Measurements from ENCODE around the gene RASL11B.
"Not testable (repeated sequence)": the region's sequence is repeated elsewhere in the genome, so short reads cannot be mapped to it uniquely, and the experiment has no call there.

Gene RASL11B

DNA sequence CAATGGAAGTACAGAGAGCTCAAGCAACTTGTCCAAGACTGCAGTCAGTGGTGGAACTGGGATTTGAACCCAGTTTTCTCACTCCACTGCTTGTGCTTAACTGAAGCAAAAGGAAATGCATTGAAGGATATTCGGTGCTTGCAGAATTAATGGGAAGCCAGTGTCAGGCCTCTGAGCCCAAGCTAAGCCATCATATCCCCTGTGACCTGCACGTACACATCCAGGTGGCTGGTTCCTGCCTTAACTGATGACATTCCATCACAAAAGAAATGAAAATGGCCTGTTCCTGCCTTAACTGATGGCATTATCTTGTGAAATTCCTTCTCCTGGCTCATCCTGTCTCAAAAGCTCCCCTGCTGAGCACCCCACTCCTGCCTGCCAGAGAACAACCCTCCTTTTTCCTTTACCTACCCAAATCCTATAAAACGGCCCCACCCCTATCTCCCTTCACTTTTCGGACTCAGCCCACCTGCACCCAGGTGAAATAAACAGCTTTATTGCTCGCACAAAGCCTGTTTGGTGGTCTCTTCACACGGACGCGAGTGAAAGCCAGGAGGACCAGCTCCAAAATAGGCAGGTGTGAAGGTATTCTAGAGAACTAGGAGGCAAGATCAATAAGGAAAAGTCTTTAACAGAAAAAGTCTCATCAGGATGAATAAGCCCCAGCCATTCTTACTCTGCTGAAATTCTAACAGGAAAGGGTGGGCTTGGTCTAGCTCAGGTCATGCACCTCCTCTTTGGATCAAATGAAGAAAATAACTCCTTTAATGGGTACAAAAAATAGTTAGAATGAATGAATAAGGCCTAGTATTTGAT lies 27.3 kb upstream of the RASL11B start:
- H3K27me3 ChIP-seq (ENCODE audit: control insufficient read depth, insufficient read depth, low read length, poor library complexity, severe bottlenecking); H3K27ac ChIP-seq (ENCODE audit: insufficient read depth, low read depth, low read length, poor library complexity, severe bottlenecking); H3K4me1 ChIP-seq (ENCODE audit: control insufficient read depth, insufficient read depth, low read length); H3K4me3 ChIP-seq (ENCODE audit: insufficient read depth, low read depth, low read length); H3K9me3 ChIP-seq (ENCODE audit: control insufficient read depth, low read length); H3K36me3 ChIP-seq (ENCODE audit: control insufficient read depth, insufficient read depth, low read length): not testable (repeated sequence)
- WGBS, 2 experiments: 28 to 32% methylated on average over 8 of the region's 8 CpGs

DNA sequence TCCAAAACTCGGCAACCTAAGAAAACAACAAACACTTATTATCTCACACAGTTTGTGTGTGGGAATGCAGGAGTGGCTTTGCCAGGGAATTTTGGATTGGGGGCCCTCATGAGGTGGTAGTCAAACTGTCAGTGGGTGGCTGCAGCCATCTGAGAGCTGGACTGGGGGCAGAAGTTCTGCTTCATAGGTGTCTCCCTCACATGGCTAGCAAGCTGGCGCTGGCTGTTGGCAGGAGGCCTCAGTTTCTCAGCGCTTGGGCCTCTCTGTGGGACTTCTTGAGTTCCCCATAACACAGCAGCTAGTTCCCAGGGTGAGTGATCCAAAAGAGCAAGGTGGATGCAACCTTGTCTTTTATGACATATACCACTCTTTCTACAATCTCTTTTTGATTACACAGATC lies 26.0 kb upstream of the RASL11B start:
- no peaks in the 10 kb centered on the region for H3K9me3 ChIP-seq (ENCODE audit: control insufficient read depth, low read length)
- no peak overlapping the region for H3K4me3 ChIP-seq (ENCODE audit: insufficient read depth, low read depth, low read length)
- H3K4me1 ChIP-seq (ENCODE audit: control insufficient read depth, insufficient read depth, low read length): peaks cover 17% of the 10 kb centered on the region
- H3K27me3 ChIP-seq (ENCODE audit: control insufficient read depth, insufficient read depth, low read length, poor library complexity, severe bottlenecking): no peaks in the 10 kb centered on the region
- H3K27ac ChIP-seq (ENCODE audit: insufficient read depth, low read depth, low read length, poor library complexity, severe bottlenecking): no peak overlapping the region
- WGBS, 2 experiments: 91 to 98% methylated on average over 2 of the region's 3 CpGs
- no peaks in the 10 kb centered on the region for H3K36me3 ChIP-seq (ENCODE audit: control insufficient read depth, insufficient read depth, low read length)

DNA sequence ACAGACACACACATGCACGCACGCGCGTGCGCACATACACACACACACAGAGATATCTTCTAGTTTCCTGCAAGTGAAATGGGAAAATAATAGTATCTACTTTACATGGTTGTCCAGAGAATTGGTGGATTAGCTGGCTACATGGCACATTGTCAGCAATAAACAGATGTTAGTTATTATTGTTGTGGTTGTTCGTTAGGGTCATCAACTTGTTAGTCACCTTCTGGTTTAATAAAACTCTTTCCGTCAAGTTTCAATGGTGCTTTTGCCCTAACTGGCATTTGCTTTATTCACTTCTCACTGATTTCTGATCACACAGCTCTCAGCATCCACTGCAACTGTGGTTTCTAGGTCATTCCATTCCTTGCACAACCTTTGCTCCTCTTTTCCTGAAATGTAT lies 25.4 kb upstream of the RASL11B start:
- Histone ChIP-seq H3K9me3 (ENCODE audit: control insufficient read depth, low read length) (no peaks in the 10 kb centered on the region), H3K4me1 (ENCODE audit: control insufficient read depth, insufficient read depth, low read length) (peaks cover 22% of the 10 kb centered on the region), H3K27me3 (ENCODE audit: control insufficient read depth, insufficient read depth, low read length, poor library complexity, severe bottlenecking) (no peaks in the 10 kb centered on the region), H3K4me3 (ENCODE audit: insufficient read depth, low read depth, low read length) (no peak overlapping the region), H3K27ac (ENCODE audit: insufficient read depth, low read depth, low read length, poor library complexity, severe bottlenecking) (no peak overlapping the region), H3K36me3 (ENCODE audit: control insufficient read depth, insufficient read depth, low read length) (no peaks in the 10 kb centered on the region)
- 89 to 98% methylated on average over 2 to 7 of the region's 7 CpGs for WGBS, 2 experiments

DNA sequence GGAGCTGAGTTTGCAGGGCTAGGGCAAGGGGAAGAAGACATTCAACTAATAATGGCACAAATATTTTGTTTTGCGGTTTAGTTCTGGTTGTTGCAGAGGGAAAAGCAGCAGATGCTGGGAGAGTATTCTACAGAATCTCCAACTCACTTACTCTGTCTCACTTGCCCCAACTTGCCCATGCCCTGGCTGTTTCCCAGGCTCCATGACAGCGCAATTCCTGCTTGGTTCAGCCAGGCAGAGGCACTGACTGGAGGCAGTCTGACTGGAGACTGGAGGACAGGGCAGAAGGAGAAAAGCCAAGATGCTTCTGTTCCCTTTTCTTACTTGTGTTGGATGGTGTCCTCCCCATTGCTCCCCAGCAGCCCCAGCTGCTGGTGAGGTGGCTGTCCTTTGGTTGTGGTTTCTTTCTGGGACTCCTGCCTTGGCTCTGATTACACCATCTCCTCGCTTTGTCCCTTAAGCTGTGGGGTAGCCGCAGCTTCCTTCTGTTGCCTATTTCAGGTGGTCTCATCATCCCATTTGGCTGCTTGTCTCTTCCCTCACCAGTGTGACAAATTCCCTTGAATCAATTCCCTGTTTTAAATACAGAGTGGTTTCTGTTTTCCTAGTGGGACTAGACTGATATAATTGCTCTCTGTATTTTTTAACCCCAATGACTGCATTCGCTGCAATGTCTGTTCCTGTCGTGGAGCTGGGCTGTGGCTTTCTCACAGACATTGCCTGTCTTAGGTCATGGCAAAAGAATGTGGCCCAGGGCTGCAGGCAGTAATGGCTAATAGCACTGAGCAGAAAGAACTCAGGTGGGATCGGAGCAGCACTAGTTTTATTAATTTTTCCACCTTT lies 24.2 kb upstream of the RASL11B start:
- Histone ChIP-seq H3K36me3 (ENCODE audit: control insufficient read depth, insufficient read depth, low read length) (no peaks in the 10 kb centered on the region), H3K27ac (ENCODE audit: insufficient read depth, low read depth, low read length, poor library complexity, severe bottlenecking) (no peak overlapping the region), H3K27me3 (ENCODE audit: control insufficient read depth, insufficient read depth, low read length, poor library complexity, severe bottlenecking) (no peaks in the 10 kb centered on the region), H3K4me1 (ENCODE audit: control insufficient read depth, insufficient read depth, low read length) (peaks cover 35% of the 10 kb centered on the region), H3K4me3 (ENCODE audit: insufficient read depth, low read depth, low read length) (no peak overlapping the region), H3K9me3 (ENCODE audit: control insufficient read depth, low read length) (no peaks in the 10 kb centered on the region)
- WGBS, 2 experiments: 88 to 89% methylated on average over 7 of the region's 7 CpGs

DNA sequence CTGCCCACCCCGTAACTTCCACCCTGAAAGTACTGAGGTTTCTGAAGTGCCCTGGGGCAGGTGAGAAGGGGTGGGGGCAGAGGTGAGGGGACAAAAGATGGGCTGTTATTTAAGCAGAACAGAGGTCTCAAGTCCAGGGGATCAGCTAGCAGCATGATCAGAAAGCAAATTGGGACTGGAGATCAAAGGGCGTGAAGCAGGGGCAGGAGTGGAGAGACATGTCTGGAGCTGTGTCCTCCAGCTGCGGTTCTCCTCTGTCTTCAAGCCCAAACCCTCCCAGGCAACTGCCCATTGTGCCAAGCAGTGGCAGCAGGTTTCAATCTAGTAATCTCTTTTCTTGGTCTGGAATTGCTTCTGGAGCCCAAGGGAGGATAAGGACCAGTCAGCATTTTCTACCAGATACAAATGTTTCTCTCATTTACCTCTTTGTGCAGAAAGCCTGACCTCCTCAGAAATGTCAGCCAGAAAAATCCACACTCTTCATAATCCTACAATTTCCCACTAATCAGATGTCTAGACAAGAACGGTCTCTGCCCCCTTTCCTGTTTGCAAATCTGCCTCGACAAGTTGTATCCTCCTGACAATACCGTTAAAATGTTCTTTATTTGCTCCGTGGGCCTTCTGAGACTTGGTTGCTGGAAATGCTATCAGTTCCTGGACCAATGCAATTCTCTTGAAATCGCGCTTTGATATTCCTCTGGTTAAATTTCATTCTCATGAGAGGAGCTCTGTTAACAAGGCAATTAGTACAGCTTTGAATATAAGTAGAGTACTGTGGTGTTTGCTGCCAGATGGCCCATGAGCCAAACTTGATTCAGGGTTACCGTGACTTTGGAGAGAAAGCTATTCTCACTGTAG lies 23.2 kb upstream of the RASL11B start:
- Histone ChIP-seq H3K4me3 (ENCODE audit: insufficient read depth, low read depth, low read length) (no peak overlapping the region), H3K27ac (ENCODE audit: insufficient read depth, low read depth, low read length, poor library complexity, severe bottlenecking) (no peak overlapping the region), H3K27me3 (ENCODE audit: control insufficient read depth, insufficient read depth, low read length, poor library complexity, severe bottlenecking) (no peaks in the 10 kb centered on the region), H3K36me3 (ENCODE audit: control insufficient read depth, insufficient read depth, low read length) (no peaks in the 10 kb centered on the region), H3K9me3 (ENCODE audit: control insufficient read depth, low read length) (no peaks in the 10 kb centered on the region), H3K4me1 (ENCODE audit: control insufficient read depth, insufficient read depth, low read length) (peaks cover 40% of the 10 kb centered on the region)
- 89 to 91% methylated on average over 10 of the region's 10 CpGs for WGBS, 2 experiments

DNA sequence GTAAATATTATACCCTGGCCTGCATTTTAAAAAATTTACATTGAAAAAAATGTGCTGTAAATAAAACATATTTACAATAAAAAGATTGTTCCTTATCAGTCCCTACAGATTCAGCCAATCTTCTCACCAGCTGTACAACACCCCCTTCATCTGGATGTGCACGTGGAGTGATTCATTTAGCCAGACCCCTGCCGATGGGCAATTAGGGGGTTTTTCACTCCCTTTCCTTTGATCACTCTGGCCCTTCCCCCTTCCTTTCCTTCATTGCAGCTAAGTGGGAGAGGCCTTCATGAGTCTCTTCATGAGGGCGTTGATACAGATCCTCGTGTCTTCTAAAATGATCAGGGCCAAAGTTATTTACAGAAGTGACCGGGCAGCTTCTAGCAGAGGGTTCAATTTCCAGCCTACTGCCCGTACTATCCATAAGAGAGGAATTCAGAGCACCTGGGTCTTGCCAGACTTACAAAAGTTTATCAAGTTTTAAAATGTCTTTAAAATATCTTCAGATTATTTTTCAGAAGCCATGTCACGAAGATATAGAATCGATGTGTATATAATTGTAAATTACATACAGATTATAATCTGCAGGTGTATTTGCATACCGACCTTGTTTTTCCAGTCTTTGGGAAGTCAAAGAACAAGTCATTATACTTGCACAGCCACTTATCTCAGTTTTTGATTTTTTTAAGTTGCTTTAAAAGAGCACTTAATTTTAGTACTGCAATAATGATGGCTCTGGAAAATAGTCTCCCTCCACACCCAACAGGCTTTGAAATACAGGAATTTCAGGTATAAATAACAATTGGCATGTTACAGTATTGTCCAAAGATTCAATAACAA lies 21.4 kb upstream of the RASL11B start:
- Histone ChIP-seq H3K27me3 (ENCODE audit: control insufficient read depth, insufficient read depth, low read length, poor library complexity, severe bottlenecking) (no peaks in the 10 kb centered on the region), H3K36me3 (ENCODE audit: control insufficient read depth, insufficient read depth, low read length) (no peaks in the 10 kb centered on the region), H3K4me1 (ENCODE audit: control insufficient read depth, insufficient read depth, low read length) (peaks cover 40% of the 10 kb centered on the region), H3K27ac (ENCODE audit: insufficient read depth, low read depth, low read length, poor library complexity, severe bottlenecking) (no peak overlapping the region), H3K4me3 (ENCODE audit: insufficient read depth, low read depth, low read length) (no peak overlapping the region), H3K9me3 (ENCODE audit: control insufficient read depth, low read length) (no peaks in the 10 kb centered on the region)
- WGBS, 2 experiments: 42 to 53% methylated on average over 6 to 9 of the region's 9 CpGs

DNA sequence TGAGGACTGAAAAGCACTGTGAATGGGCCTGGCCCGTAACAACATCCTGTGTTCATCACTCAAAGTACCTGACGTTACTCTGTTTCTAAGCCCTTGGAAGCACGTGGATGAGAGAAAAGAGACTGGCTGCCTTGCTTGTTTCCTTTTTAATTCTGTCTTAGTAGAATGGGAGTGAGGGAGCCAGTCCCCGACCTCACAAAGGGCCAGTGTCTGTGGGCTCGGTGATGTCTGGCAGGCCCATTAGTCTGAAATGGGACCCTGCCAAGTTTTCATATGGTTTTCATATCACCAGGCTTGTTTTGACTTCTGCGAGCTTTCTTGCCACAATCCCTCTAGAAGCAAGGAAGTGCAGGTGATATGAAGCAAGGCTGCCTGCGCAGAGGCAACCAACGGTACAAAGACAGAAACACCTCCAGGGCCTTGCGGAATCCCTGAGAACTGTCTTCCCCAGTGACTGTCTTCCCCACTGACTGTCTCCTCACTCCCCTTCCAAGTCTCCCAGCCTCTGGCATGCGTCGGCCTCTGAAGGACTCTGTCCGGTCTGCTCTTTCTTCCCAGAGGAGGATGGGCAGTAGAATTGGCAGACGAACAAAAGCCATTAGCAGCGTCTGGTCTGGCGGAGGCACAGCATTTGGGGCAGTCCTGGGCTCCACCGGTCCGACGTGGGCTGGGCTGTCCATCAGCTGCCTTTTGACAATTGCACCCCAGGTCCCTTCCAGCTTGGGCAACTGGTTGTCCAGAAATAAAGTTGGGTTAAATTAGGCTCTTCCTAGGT lies 20.2 kb upstream of the RASL11B start:
- H3K4me1 ChIP-seq (ENCODE audit: control insufficient read depth, insufficient read depth, low read length): peaks cover 40% of the 10 kb centered on the region
- no peaks in the 10 kb centered on the region for H3K27me3 ChIP-seq (ENCODE audit: control insufficient read depth, insufficient read depth, low read length, poor library complexity, severe bottlenecking)
- no peaks in the 10 kb centered on the region for H3K36me3 ChIP-seq (ENCODE audit: control insufficient read depth, insufficient read depth, low read length)
- H3K27ac ChIP-seq (ENCODE audit: insufficient read depth, low read depth, low read length, poor library complexity, severe bottlenecking): no peak overlapping the region
- no peak overlapping the region for H3K4me3 ChIP-seq (ENCODE audit: insufficient read depth, low read depth, low read length)
- no peaks in the 10 kb centered on the region for H3K9me3 ChIP-seq (ENCODE audit: control insufficient read depth, low read length)
- WGBS, 2 experiments: 73 to 77% methylated on average over 18 of the region's 18 CpGs

DNA sequence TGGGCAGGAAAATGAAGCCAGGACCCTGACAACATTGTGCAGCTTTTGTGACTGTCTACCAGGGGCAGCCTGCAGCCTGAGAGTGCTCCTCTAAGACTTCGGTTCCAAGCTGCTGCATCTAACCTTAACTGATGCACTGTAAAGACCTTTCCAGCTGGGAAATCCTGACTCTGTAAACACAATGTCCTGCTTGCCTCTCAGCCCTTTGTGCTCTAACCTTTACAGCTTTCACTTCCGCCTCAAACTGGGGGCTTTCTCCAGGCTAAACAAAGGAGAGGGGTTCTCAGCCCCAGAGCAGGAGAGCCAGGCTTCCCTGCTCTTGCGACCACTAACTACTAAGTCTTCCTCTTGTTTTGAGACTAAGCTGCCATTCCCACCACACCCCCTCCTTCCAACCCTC lies 19.3 kb upstream of the RASL11B start:
- Histone ChIP-seq H3K4me3 (ENCODE audit: insufficient read depth, low read depth, low read length) (no peak overlapping the region), H3K27me3 (ENCODE audit: control insufficient read depth, insufficient read depth, low read length, poor library complexity, severe bottlenecking) (no peaks in the 10 kb centered on the region), H3K4me1 (ENCODE audit: control insufficient read depth, insufficient read depth, low read length) (peaks cover 40% of the 10 kb centered on the region), H3K9me3 (ENCODE audit: control insufficient read depth, low read length) (no peaks in the 10 kb centered on the region), H3K36me3 (ENCODE audit: control insufficient read depth, insufficient read depth, low read length) (no peaks in the 10 kb centered on the region), H3K27ac (ENCODE audit: insufficient read depth, low read depth, low read length, poor library complexity, severe bottlenecking) (no peak overlapping the region)
- WGBS, 2 experiments: 20 to 23% methylated on average over 3 of the region's 3 CpGs

DNA sequence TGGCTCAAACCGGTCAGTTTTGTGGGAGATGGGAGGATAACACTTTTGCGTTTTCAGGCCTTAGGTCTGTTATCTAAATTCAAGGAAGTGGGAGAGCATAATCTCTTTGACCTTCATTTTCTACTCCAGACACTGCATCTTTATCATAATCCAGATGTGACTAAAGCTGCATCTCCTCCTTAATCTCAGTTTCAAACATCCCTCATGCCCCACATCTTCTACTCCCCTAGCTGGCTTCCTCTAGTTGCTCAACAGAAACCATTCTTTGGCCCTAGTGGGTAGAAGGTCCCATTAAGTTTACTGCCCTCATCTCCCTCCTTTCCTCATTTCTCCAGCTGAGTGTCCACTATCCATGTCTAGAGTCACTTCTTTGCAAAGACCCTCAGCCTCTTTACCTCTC lies 18.8 kb upstream of the RASL11B start:
- Histone ChIP-seq H3K27ac (ENCODE audit: insufficient read depth, low read depth, low read length, poor library complexity, severe bottlenecking) (no peak overlapping the region), H3K27me3 (ENCODE audit: control insufficient read depth, insufficient read depth, low read length, poor library complexity, severe bottlenecking) (no peaks in the 10 kb centered on the region)
- 74 to 83% methylated on average over 2 of the region's 2 CpGs for WGBS, 2 experiments

More for the DNA sequence above, 18.8 kb upstream of the RASL11B start:
- Histone ChIP-seq H3K4me1 (ENCODE audit: control insufficient read depth, insufficient read depth, low read length) (peaks cover 40% of the 10 kb centered on the region), H3K36me3 (ENCODE audit: control insufficient read depth, insufficient read depth, low read length) (no peaks in the 10 kb centered on the region), H3K4me3 (ENCODE audit: insufficient read depth, low read depth, low read length) (no peak overlapping the region), H3K9me3 (ENCODE audit: control insufficient read depth, low read length) (no peaks in the 10 kb centered on the region)

All from ectodermal cell (in vitro differentiated cells).